Activated CD4-positive, alpha-beta T cell treated with anti-CD3 and anti-CD28 coated beads, Interleukin-2, amount 50 U/mL, for 24 hours (primary cell): ENCODE measurements around the gene C2orf74.

Source experiments
- DNase-seq, 2 donors: peaks; one replicate each; pipeline ENCODE4 v3.0.0-alpha.2; 2020; ENCODE audit warnings: low read depth in 1 of 2, low spot score in 1 of 2

Gene C2orf74

GRCh38 chr2:61214171-61214570, 52.2 kb downstream of the C2orf74 start:
- no peak for DNase-seq
